Keratinocyte (primary cell): Measurements from ENCODE around the gene PKD2. TPM values are rescaled to one million over a fixed set of nuclear protein-coding genes. Genes with fewer than 3 reads are reported as not detected.

Experiments used
- DNase-seq: peaks from one replicate; pipeline ENCODE4 v3.0.0-alpha.2; 2011; ENCODE audit warnings: low read depth, missing footprints, low spot score
- FAIRE-seq: peaks from 2 replicates; lab custom pipeline; 2011; peaks lifted over from hg19 to GRCh38; lab: Jason Lieb, UNC
- H2AFZ ChIP-seq: 2 replicates; pipeline ENCODE4 v1.6.0; 2012; ENCODE audit warnings: low read length, control low read depth, inconsistent platforms; ENCODE audit not compliant: control insufficient read depth
- H3K27ac ChIP-seq: 2 replicates; pipeline ENCODE4 v1.5.1; 2011; ENCODE audit warnings: low read length; ENCODE audit not compliant: control insufficient read depth, insufficient read depth
- H3K27me3 ChIP-seq: 3 replicates; pipeline ENCODE4 v1.6.0; 2011; ENCODE audit warnings: low read length; ENCODE audit not compliant: control insufficient read depth, insufficient read depth; ENCODE audit errors: extremely low read depth
- H3K36me3 ChIP-seq, 2 experiments: 2 replicates in 1 of 2; 3 replicates in 1 of 2; pipeline ENCODE4 v1.5.1; 2011; ENCODE audit warnings: low read length in 2 of 2, mild to moderate bottlenecking in 1 of 2; ENCODE audit not compliant: control insufficient read depth in 2 of 2, insufficient read depth in 2 of 2; ENCODE audit errors: extremely low read depth in 1 of 2
- H3K4me1 ChIP-seq: 3 replicates; pipeline ENCODE4 v1.5.1; 2011; ENCODE audit warnings: low read length; ENCODE audit not compliant: control insufficient read depth, insufficient read depth; ENCODE audit errors: extremely low read depth
- H3K4me2 ChIP-seq: 3 replicates; pipeline ENCODE4 v1.6.0; 2011; ENCODE audit warnings: low read depth, low read length; ENCODE audit not compliant: control insufficient read depth, insufficient read depth; ENCODE audit errors: extremely low read depth
- H3K4me3 ChIP-seq, 3 experiments: fragments of 200-600 bp in 1 of 3; sonication (generic) in 1 of 3; 2 replicates in 2 of 3; 3 replicates in 1 of 3; pipeline ENCODE4 v1.5.1; 2011 to 2016; ENCODE audit warnings: low read length in 3 of 3, mild to moderate bottlenecking in 3 of 3, control low read depth in 2 of 3, inconsistent platforms in 1 of 3, low read depth in 1 of 3, mixed read lengths in 1 of 3, mixed run types in 1 of 3, moderate library complexity in 1 of 3; ENCODE audit not compliant: control insufficient read depth in 2 of 3, insufficient read depth in 2 of 3; ENCODE audit errors: extremely low read depth in 1 of 3
- H3K79me2 ChIP-seq: 2 replicates; pipeline ENCODE4 v1.6.0; 2012; ENCODE audit warnings: low read length; ENCODE audit not compliant: control insufficient read depth, insufficient read depth
- H3K9ac ChIP-seq: 3 replicates; pipeline ENCODE4 v1.6.0; 2011; ENCODE audit warnings: low read length; ENCODE audit not compliant: control insufficient read depth, insufficient read depth; ENCODE audit errors: extremely low read depth
- H3K9me1 ChIP-seq: 3 replicates; pipeline ENCODE4 v1.6.0; 2011; ENCODE audit warnings: low read length; ENCODE audit not compliant: control insufficient read depth, insufficient read depth; ENCODE audit errors: extremely low read depth
- H3K9me3 ChIP-seq: 2 replicates; pipeline ENCODE4 v1.5.1; 2012; ENCODE audit warnings: low read depth, low read length; ENCODE audit not compliant: control insufficient read depth
- H4K20me1 ChIP-seq: 3 replicates; pipeline ENCODE4 v1.6.0; 2011; ENCODE audit warnings: low read length; ENCODE audit not compliant: control insufficient read depth, insufficient read depth; ENCODE audit errors: extremely low read depth
- EZH2 ChIP-seq: IDR thresholded peaks from one replicate; pipeline ENCODE4 v1.6.1; 2012; ENCODE audit warnings: inconsistent platforms, mild to moderate bottlenecking, low read length, moderate library complexity
- dilution Hi-C: fragments of 300-500 bp; cut with MboI; formaldehyde crosslinking; loops from one replicate; pipeline ENCODE4 v1.7.0; 2020; ENCODE audit warnings: low sequenced_read_pairs; ENCODE audit not compliant: extremely low pct_ligation_motif_present
- polyA plus RNA-seq, 5 experiments: library from polyadenylated mRNA; depleted of rRNA in 3 of 5; stranded (reverse) in 3 of 5; stranded (forward) in 1 of 5; unstranded in 1 of 5; fragments of >200 nt; gene quantifications; 1 replicate in 1 of 5; 2 replicates in 3 of 5; 3 replicates in 1 of 5; pipeline versions ENCODE4 v1.2.1 to v1.2.3, GENCODE V29; 2011 to 2012; ENCODE audit warnings: missing spikeins in 2 of 5, low read depth in 1 of 5, low replicate concordance in 1 of 5
- TF ChIP-seq, protein P1 (sequence below), 3 experiments: IDR thresholded peaks in 1 of 3; conservative IDR thresholded peaks in 1 of 3; optimal IDR thresholded peaks in 1 of 3; 2 replicates in 2 of 3; 3 replicates in 1 of 3; pipeline versions ENCODE3 to v1.5.1; 2011; ENCODE audit warnings: low read length in 3 of 3, mild to moderate bottlenecking in 3 of 3, moderate library complexity in 2 of 3, control low read depth in 1 of 3, inconsistent platforms in 1 of 3; ENCODE audit not compliant: insufficient read depth in 2 of 3; ENCODE audit errors: extremely low read depth in 1 of 3

PKD2 gene
- polyA plus RNA-seq, 1 donor (not counting 4 experiments of a cell fraction or from before 2014, with no cell fraction given) = 21.5 TPM

DNA sequence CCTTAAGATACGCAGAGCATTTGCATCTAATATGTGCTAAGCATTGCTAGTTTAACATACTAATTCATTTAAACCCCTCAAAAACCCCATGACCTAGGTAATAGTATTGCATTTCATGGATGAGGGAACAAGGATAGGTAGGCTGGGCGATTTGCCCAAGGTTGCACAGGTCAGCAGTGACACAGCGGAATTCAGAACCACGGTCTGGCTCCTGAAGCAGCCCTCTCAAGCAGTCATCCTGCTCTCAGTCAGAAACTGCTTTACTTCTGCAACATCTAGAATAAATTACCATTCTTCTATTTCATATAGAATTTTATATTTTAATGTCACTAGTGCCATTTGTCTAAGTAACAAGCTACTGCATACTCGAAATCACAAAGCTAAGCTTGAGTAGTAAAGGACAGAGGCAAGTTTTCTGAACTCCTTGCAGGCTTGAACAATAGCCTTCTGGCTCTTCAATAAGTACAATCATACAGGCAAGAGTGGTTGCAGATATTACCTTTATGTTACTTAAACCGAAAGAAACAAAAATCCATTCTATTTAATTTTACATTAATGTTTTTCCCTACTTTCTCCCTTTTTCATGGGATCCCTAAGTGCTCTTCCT is 32.5 kb upstream of the PKD2 start:
- H3K27ac ChIP-seq = no peak overlapping the region
- H3K4me3 ChIP-seq = no peak overlapping the region
- TF ChIP-seq, protein P1, sequence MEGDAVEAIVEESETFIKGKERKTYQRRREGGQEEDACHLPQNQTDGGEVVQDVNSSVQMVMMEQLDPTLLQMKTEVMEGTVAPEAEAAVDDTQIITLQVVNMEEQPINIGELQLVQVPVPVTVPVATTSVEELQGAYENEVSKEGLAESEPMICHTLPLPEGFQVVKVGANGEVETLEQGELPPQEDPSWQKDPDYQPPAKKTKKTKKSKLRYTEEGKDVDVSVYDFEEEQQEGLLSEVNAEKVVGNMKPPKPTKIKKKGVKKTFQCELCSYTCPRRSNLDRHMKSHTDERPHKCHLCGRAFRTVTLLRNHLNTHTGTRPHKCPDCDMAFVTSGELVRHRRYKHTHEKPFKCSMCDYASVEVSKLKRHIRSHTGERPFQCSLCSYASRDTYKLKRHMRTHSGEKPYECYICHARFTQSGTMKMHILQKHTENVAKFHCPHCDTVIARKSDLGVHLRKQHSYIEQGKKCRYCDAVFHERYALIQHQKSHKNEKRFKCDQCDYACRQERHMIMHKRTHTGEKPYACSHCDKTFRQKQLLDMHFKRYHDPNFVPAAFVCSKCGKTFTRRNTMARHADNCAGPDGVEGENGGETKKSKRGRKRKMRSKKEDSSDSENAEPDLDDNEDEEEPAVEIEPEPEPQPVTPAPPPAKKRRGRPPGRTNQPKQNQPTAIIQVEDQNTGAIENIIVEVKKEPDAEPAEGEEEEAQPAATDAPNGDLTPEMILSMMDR (optimal IDR thresholded peaks at IDR 0.05 in 1 of 3, IDR thresholded peaks at IDR 0.05 in 1 of 3, conservative IDR thresholded peaks at IDR 0.05 in 1 of 3; ENCODE audit: extremely low read depth in 1 of 3, insufficient read depth in 2 of 3, low read length in 3 of 3) = no peak
- TF ChIP-seq EZH2 = no peak
- no peak overlapping the region for H3K9ac ChIP-seq
- H2AFZ ChIP-seq = no peak overlapping the region
- no peaks in the 10 kb centered on the region for H3K79me2 ChIP-seq
- H3K9me3 ChIP-seq = no peaks in the 10 kb centered on the region
- H3K9me1 ChIP-seq = no peaks in the 10 kb centered on the region
- H3K27me3 ChIP-seq = no peaks in the 10 kb centered on the region
- H3K36me3 ChIP-seq = no peaks in the 10 kb centered on the region
- no peak overlapping the region for H3K4me2 ChIP-seq
- no peaks in the 10 kb centered on the region for H4K20me1 ChIP-seq
- no peak for FAIRE-seq
- dilution Hi-C loops = loop anchor here (25.0 kb wide), 1 partner anchor 113 kb away; no protein-coding TSS in a partner anchor
- peaks cover 18% of the 10 kb centered on the region for H3K4me1 ChIP-seq
- no peak for DNase-seq

DNA sequence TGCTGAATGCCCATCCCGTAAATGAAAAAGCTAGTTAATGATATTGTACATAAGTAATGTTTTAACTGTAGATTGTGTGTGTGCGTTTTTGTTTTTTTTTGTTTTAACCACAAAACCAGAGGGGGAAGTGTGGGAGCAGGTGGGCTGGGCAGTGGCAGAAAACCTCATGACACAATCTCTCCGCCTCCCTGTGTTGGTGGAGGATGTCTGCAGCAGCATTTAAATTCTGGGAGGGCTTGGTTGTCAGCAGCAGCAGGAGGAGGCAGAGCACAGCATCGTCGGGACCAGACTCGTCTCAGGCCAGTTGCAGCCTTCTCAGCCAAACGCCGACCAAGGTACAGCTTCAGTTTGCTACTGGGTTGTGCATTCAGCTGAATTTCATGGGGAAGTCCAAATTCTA is 32.0 kb upstream of the PKD2 start, which contains the start of gene SPP1:
TSS of gene SPP1 (plus strand) at position 249 of the 400 bp plus-strand sequence. CDS start 1,182 bp downstream, outside the sequence.
- Histone ChIP-seq H3K9ac (peak within 1 kb of the TSS; percentile 8), H3K4me2 (no peak within 1 kb of the TSS), H3K9me3 (no peaks in the 10 kb centered on the region), H3K36me3 (no peaks in the 10 kb centered on the region), H3K79me2 (no peaks in the 10 kb centered on the region), H3K27ac (no peak within 1 kb of the TSS), H2AFZ (peak within 1 kb of the TSS; percentile 49), H3K27me3 (no peaks in the 10 kb centered on the region), H3K4me1 (peaks cover 18% of the 10 kb centered on the region), H3K9me1 (no peaks in the 10 kb centered on the region), H4K20me1 (no peaks in the 10 kb centered on the region), H3K4me3 (no peak within 1 kb of the TSS)
- DNase-seq (no peak), FAIRE-seq (no peak)
- TF ChIP-seq, protein P1 (optimal IDR thresholded peaks at IDR 0.05 in 1 of 3, IDR thresholded peaks at IDR 0.05 in 1 of 3, conservative IDR thresholded peaks at IDR 0.05 in 1 of 3; ENCODE audit: extremely low read depth in 1 of 3, insufficient read depth in 2 of 3, low read length in 3 of 3) = no peak
- no peak for TF ChIP-seq EZH2
- dilution Hi-C loops = no loop called here
